IMR-90 (cell line): Measurements from ENCODE around the gene TTF2. TPM values are rescaled to one million over a fixed set of nuclear protein-coding genes. Genes with fewer than 3 reads are reported as not detected.
"Not testable (repeated sequence)": the region's sequence is repeated elsewhere in the genome, so short reads cannot be mapped to it uniquely, and the experiment has no call there.

ENCODE experiments used
- ATAC-seq: fragments of 200-7000 bp; cut with Tn5 transposase; 2 replicates; pipeline ENCODE4 v1.9.1; 2020; ENCODE audit warnings: low read depth, mild to moderate bottlenecking, moderate library complexity
- BruUV-seq: library from RNA; stranded (reverse); fragments of 400-500 nt; replicated peaks from 2 replicates; lab custom pipeline; 2021; lab: Mats Ljungman, UMichigan
- CTCF ChIA-PET: fragments of 300-600 bp; formaldehyde crosslinking; extraction: SDS; loops from one replicate; lab custom pipeline; 2021; ENCODE audit warnings: antibody characterized with exemption; lab: Yijun Ruan, JAX
- POLR2A ChIA-PET: fragments of 300-600 bp; sonication (Branson Sonifier 250); formaldehyde crosslinking; loops from one replicate; lab custom pipeline; 2022; ENCODE audit warnings: antibody characterized with exemption; ENCODE audit not compliant: unreplicated experiment; lab: Charles Lee
- DNase-seq: peaks from one replicate; pipeline ENCODE4 v3.0.0; 2013
- H2AFZ ChIP-seq: replicated peaks from 2 replicates; pipeline ENCODE3; 2013; ENCODE audit warnings: low read length, mild to moderate bottlenecking; ENCODE audit not compliant: poor library complexity
- H2AK5ac ChIP-seq: 2 replicates; pipeline ENCODE4 v1.6.1; 2013; ENCODE audit warnings: low read depth, low read length, inconsistent platforms
- H2AK9ac ChIP-seq: replicated peaks from 2 replicates; pipeline ENCODE3; 2013; ENCODE audit warnings: mild to moderate bottlenecking, low read depth, low read length, moderate library complexity; ENCODE audit not compliant: poor library complexity
- H2BK120ac ChIP-seq: 2 replicates; pipeline ENCODE4 v1.6.1; 2013; ENCODE audit warnings: low read depth, low read length, inconsistent platforms
- H2BK15ac ChIP-seq: 3 replicates; pipeline ENCODE4 v1.6.1; 2013; ENCODE audit warnings: low read depth, low read length, inconsistent platforms
- H2BK20ac ChIP-seq: 2 replicates; pipeline ENCODE4 v1.6.1; 2013; ENCODE audit warnings: low read depth, mild to moderate bottlenecking, inconsistent platforms, low read length, moderate library complexity
- H2BK5ac ChIP-seq: 2 replicates; pipeline ENCODE4 v1.6.1; 2013; ENCODE audit warnings: mild to moderate bottlenecking, low read depth, low read length, inconsistent platforms; ENCODE audit not compliant: poor library complexity, severe bottlenecking
- H3K14ac ChIP-seq: replicated peaks from 2 replicates; pipeline ENCODE4 v1.6.1; 2013; ENCODE audit warnings: low read depth, low read length, inconsistent platforms
- H3K18ac ChIP-seq: 2 replicates; pipeline ENCODE4 v1.6.1; 2013; ENCODE audit warnings: low read depth, low read length, control low read depth
- H3K23ac ChIP-seq: 2 replicates; pipeline ENCODE4 v1.6.1; 2013; ENCODE audit warnings: low read depth, low read length, inconsistent platforms
- H3K27ac ChIP-seq: 2 replicates; pipeline ENCODE4 v1.5.1; 2013; ENCODE audit warnings: mild to moderate bottlenecking, control low read depth, low read length; ENCODE audit not compliant: insufficient read depth
- H3K27me3 ChIP-seq: 2 replicates; pipeline ENCODE4 v1.6.1; 2013; ENCODE audit warnings: low read length; ENCODE audit not compliant: control insufficient read depth, insufficient read depth
- H3K36me3 ChIP-seq: 2 replicates; pipeline ENCODE4 v1.6.1; 2013; ENCODE audit warnings: low read length, mixed read lengths; ENCODE audit not compliant: control insufficient read depth, insufficient read depth
- H3K4ac ChIP-seq: 2 replicates; pipeline ENCODE4 v1.6.1; 2013; ENCODE audit warnings: low read depth, low read length, inconsistent platforms
- H3K4me1 ChIP-seq: 2 replicates; pipeline ENCODE4 v1.6.1; 2013; ENCODE audit warnings: low read length, mixed read lengths; ENCODE audit not compliant: control insufficient read depth, insufficient read depth
- H3K4me2 ChIP-seq: 2 replicates; pipeline ENCODE4 v1.6.1; 2013; ENCODE audit warnings: low read depth, mild to moderate bottlenecking, control low read depth, low read length, moderate library complexity
- H3K4me3 ChIP-seq: 2 replicates; pipeline ENCODE4 v1.5.1; 2013; ENCODE audit warnings: low read depth, mild to moderate bottlenecking, control low read depth, low read length, moderate library complexity; ENCODE audit not compliant: insufficient read depth
- H3K56ac ChIP-seq: 2 replicates; pipeline ENCODE4 v1.6.1; 2013; ENCODE audit warnings: low read length, inconsistent platforms; ENCODE audit not compliant: insufficient read depth; ENCODE audit errors: extremely low read depth
- H3K79me1 ChIP-seq, 2 experiments: 2 replicates each; pipeline ENCODE4 v1.6.1; 2013; ENCODE audit warnings: low read length in 2 of 2, inconsistent platforms in 1 of 2, low read depth in 1 of 2
- H3K9ac ChIP-seq: 2 replicates; pipeline ENCODE4 v1.6.1; 2013; ENCODE audit warnings: low read depth, low read length, control low read depth
- H3K9me1 ChIP-seq: 2 replicates; pipeline ENCODE4 v1.6.1; 2013; ENCODE audit warnings: low read length, inconsistent platforms; ENCODE audit not compliant: insufficient read depth
- H3K9me3 ChIP-seq: 2 replicates; pipeline ENCODE4 v1.6.1; 2013; ENCODE audit warnings: low read length; ENCODE audit not compliant: control insufficient read depth, insufficient read depth
- H4K20me1 ChIP-seq: 2 replicates; pipeline ENCODE4 v1.6.1; 2013; ENCODE audit warnings: low read length, inconsistent platforms; ENCODE audit not compliant: insufficient read depth
- H4K5ac ChIP-seq: 2 replicates; pipeline ENCODE4 v1.6.1; 2013; ENCODE audit warnings: mild to moderate bottlenecking, low read depth, low read length, control low read depth
- H4K8ac ChIP-seq, 2 experiments: 2 replicates each; pipeline ENCODE4 v1.6.1; 2013; ENCODE audit warnings: low read depth in 2 of 2, low read length in 2 of 2, control low read depth in 1 of 2, inconsistent platforms in 1 of 2
- H4K91ac ChIP-seq: 2 replicates; pipeline ENCODE4 v1.6.1; 2013; ENCODE audit warnings: low read depth, low read length, inconsistent platforms; ENCODE audit not compliant: insufficient read depth
- MAZ ChIP-seq: IDR thresholded peaks from 2 replicates; pipeline ENCODE4 v1.6.1; 2012; ENCODE audit warnings: low read depth, mild to moderate bottlenecking, low read length, improper control_type of control experiment, moderate library complexity, borderline replicate concordance
- NFE2L2 ChIP-seq: fragments of 150-350 bp; IDR thresholded peaks from 2 replicates; pipeline ENCODE4 v1.6.1; 2016; ENCODE audit warnings: low read depth, mild to moderate bottlenecking, low read length
- POLR2A ChIP-seq: IDR thresholded peaks from 2 replicates; pipeline ENCODE4 v1.6.1; 2012; ENCODE audit warnings: mild to moderate bottlenecking, low read depth, low read length
- RAD21 ChIP-seq: IDR thresholded peaks from 2 replicates; pipeline ENCODE4 v1.6.1; 2012; ENCODE audit warnings: low read length, improper control_type of control experiment
- RFX5 ChIP-seq: IDR thresholded peaks from 2 replicates; pipeline ENCODE4 v1.8.0; 2012; ENCODE audit warnings: low read depth, mild to moderate bottlenecking, low read length, moderate library complexity
- WGBS, 2 experiments: methylation state at CpG; one replicate each; pipeline versions ENCODE4 v1.1.5 to v1.1.7; 2013; ENCODE audit warnings: missing lambda C conversion rate in 2 of 2; ENCODE audit not compliant: insufficient read length in 1 of 2; ENCODE audit errors: extremely low coverage in 2 of 2; 5-methylcytosine and 5-hydroxymethylcytosine counted together
- dilution Hi-C: fragments of 300-500 bp; cut with HindIII; formaldehyde crosslinking; loops from one replicate; pipeline ENCODE4 v1.14.3; 2018; ENCODE audit warnings: low sequenced_read_pairs; ENCODE audit not compliant: unreplicated experiment
- in situ Hi-C: fragments of 300-500 bp; cut with MboI; formaldehyde crosslinking; loops from 3 replicates; pipeline ENCODE4 v1.14.3; 2019; ENCODE audit warnings: low sequenced_read_pairs, inconsistent platforms, mixed read lengths
- intact Hi-C: fragments of 100-400 bp; cut with micrococcal nuclease; formaldehyde crosslinking; loops from 2 replicates; pipeline ENCODE4 v1.10.0; 2022
- polyA plus RNA-seq, 3 experiments: library from polyadenylated mRNA; depleted of rRNA; stranded (reverse); fragments of >200 nt; gene quantifications; 2 replicates each; pipeline ENCODE4 v1.2.3, GENCODE V29; 2012; ENCODE audit warnings: low replicate concordance in 1 of 3
- total RNA-seq: library from RNA; depleted of rRNA; stranded (reverse); fragments of >200 nt; gene quantifications from 2 replicates; pipeline ENCODE4 v1.2.3, GENCODE V29; 2012

Gene TTF2
- total and polyA plus RNA-seq, 2 of the 4 experiments (the other 2 are of a cell fraction) = 11.5 to 14.7 TPM

DNA sequence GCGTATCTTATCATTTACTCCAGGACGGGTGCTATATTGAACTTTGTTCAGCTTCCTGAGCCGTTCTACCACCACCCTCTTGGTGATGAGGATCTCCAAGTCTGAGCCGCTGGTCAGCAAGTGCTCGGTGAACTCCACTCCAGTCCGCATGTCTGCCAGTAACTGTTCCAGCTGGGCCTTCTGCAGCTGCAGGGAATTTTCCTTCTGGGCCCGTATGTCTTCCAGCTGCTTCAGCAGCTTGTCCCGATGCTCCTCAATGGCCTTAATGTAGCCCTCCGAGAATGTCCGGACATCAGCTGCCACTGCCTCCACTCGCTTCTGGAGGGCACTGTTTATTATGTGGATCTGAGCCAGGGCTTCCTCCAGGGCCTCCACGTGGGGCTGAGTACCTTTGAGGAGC lies 58.0 kb downstream of the TTF2 start:
- dilution Hi-C loops (no loop called here), intact Hi-C loops (no loop called here)

DNA sequence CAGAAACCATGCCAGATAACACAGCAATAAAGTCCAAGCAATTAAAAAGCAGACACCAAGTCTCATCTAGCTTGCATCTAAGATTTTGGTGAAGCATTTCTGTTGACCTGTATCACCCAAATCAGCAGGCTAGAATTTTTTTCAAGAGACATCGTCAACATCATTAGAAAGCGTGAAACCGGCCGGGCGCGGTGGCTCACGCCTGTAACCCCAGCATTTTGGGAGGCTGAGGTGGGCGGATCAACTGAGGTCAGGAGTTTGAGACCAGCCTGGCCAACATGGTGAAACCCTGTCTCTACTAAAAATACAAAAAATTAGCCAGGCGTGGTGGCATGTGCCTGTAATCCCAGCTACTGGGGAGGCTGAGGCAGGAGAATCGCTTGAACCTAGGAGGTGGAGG lies 59.0 kb downstream of the TTF2 start:
- CTCF ChIA-PET = interaction anchor here (0.9 to 1.1 kb wide), 2 partner anchors 9 to 25 kb away, joined by 3 read pairs; no protein-coding TSS in a partner anchor
- H2BK20ac ChIP-seq, H3K27ac ChIP-seq, H3K36me3 ChIP-seq, H3K14ac ChIP-seq, H4K8ac ChIP-seq, H2AK9ac ChIP-seq, H4K91ac ChIP-seq, POLR2A ChIA-PET, H2AK5ac ChIP-seq, H3K18ac ChIP-seq, H4K20me1 ChIP-seq, H3K23ac ChIP-seq, H3K4me3 ChIP-seq, ATAC-seq, H3K4me1 ChIP-seq, H3K56ac ChIP-seq, H3K27me3 ChIP-seq, dilution Hi-C loops, in situ Hi-C loops, H3K9me3 ChIP-seq, H2BK5ac ChIP-seq, H2AFZ ChIP-seq, intact Hi-C loops, H3K9ac ChIP-seq, H4K5ac ChIP-seq, H3K79me1 ChIP-seq, H3K4ac ChIP-seq, H2BK15ac ChIP-seq, H3K9me1 ChIP-seq, BruUV-seq, H2BK120ac ChIP-seq, H3K4me2 ChIP-seq, DNase-seq: not testable (repeated sequence)
- no CpG with 5 or more reads among the region's 10 CpGs for WGBS, 2 experiments

More for the DNA sequence above, 58.0 kb downstream of the TTF2 start:
- no peak overlapping the region for H2BK120ac ChIP-seq
- H3K23ac ChIP-seq = no peak overlapping the region
- H4K5ac ChIP-seq = no peak overlapping the region
- H3K4me1 ChIP-seq = peaks cover 8% of the 10 kb centered on the region; the same call in 1 of the 2 replicates
- in situ Hi-C loops = no loop called here
- H3K56ac ChIP-seq = no peak overlapping the region
- H3K4me3 ChIP-seq = no peak overlapping the region
- H3K4ac ChIP-seq = no peak overlapping the region
- no peak overlapping the region for H4K91ac ChIP-seq
- DNase-seq = no peak
- no peak overlapping the region for H3K14ac ChIP-seq
- ATAC-seq = no peak
- CTCF ChIA-PET = interaction anchor here (1.1 kb wide), 1 partner anchor 10 kb away, joined by 3 read pairs; no protein-coding TSS in a partner anchor
- no peak overlapping the region for H2AK5ac ChIP-seq
- H4K8ac ChIP-seq = no peak overlapping the region
- H3K79me1 ChIP-seq = peaks cover 5 to 9% of the 10 kb centered on the region in 2 experiments; a peak in 1 of 4 replicates
- H3K4me2 ChIP-seq = no peak overlapping the region
- H3K27me3 ChIP-seq = no peaks in the 10 kb centered on the region
- 85% methylated on average over 7 of the region's 12 CpGs; no CpG with 5 or more reads in 1 of the 2 experiments for WGBS, 2 experiments
- H3K9me3 ChIP-seq = no peaks in the 10 kb centered on the region
- no peak overlapping the region for H3K27ac ChIP-seq
- no peak overlapping the region for H3K9ac ChIP-seq
- H2BK20ac ChIP-seq = no peak overlapping the region
- no peak overlapping the region for H2BK15ac ChIP-seq
- peaks cover 5% of the 10 kb centered on the region; the same call in 1 of the 2 replicates for H3K9me1 ChIP-seq
- no peak overlapping the region for H2AK9ac ChIP-seq
- H4K20me1 ChIP-seq = no peaks in the 10 kb centered on the region
- POLR2A ChIA-PET = no interaction called here
- TF ChIP-seq MAZ = no peak
- no peak for TF ChIP-seq RFX5
- TF ChIP-seq RAD21 = no peak
- TF ChIP-seq POLR2A = no peak
- no peak for TF ChIP-seq NFE2L2
- peaks cover 9% of the 10 kb centered on the region for H3K36me3 ChIP-seq
- BruUV-seq = no TSS peak
- no peak overlapping the region for H3K18ac ChIP-seq
- no peak overlapping the region for H2AFZ ChIP-seq
- H2BK5ac ChIP-seq = no peak overlapping the region
